Ovary (tissue), 3 donors: ENCODE results near the gene KIF22.

Experiments used
- EP300 ChIP-seq: sonication (generic); formaldehyde crosslinking; IDR thresholded peaks from one replicate; pipeline ENCODE4 v1.6.1; 2017; ENCODE audit warnings: antibody characterized with exemption
- POLR2A ChIP-seq: fragments of 450-650 bp; IDR thresholded peaks from one replicate; pipeline ENCODE4 v1.6.1; 2017; ENCODE audit warnings: antibody characterized with exemption, mild to moderate bottlenecking, moderate library complexity
- TF ChIP-seq, protein P1 (sequence below), 3 donors: fragments of 450-650 bp in 2 of 3; fragments of 200-600 bp in 1 of 3; IDR thresholded peaks; one replicate each; pipeline versions ENCODE4 v1.5.1 to v1.8.0; 2016 to 2022; ENCODE audit warnings: antibody characterized with exemption in 3 of 3, mild to moderate bottlenecking in 1 of 3
- donor health status: DM: no; HTN: no; CAD: no.

DNA sequence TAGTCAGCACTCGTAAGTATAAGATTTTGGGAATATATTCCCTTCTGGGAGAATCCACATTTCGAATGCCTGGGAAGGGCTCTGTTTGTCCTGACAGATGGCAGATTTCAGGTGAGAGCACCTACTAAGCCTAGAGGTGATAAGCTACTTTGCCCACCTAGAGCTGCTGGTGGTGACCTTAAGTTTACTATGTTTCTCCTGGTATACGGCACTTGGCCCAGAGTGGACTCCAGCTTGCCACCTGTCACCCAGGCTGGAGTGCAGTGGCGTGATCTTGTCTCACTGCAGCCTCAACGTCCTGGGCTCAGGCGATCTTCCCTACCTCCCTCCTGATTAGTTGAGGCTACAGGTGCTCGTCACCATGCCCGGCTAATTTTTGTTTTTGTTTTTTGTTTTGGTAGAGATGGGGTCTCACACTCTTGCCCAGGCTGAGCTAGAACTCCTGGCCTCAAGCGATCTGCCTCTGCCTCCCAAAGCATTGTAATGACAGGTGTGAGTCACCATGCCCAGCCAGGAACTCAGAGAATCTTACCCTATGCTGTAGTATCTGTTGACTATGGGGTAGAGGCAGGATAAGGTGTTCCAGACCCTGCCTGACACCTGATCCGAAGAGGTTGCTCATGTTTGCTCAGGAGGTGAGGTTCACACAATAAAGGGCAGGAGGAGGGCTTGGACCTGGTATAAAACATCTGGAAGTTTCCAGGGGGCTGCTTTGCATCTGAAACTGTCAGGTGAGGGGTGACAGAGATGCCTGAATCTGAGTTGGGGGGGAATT, 12.8 kb upstream of the KIF22 start, which contains the start of gene ZG16:
- TF ChIP-seq POLR2A (no peak), EP300 (no peak)
- TF ChIP-seq, protein P1, sequence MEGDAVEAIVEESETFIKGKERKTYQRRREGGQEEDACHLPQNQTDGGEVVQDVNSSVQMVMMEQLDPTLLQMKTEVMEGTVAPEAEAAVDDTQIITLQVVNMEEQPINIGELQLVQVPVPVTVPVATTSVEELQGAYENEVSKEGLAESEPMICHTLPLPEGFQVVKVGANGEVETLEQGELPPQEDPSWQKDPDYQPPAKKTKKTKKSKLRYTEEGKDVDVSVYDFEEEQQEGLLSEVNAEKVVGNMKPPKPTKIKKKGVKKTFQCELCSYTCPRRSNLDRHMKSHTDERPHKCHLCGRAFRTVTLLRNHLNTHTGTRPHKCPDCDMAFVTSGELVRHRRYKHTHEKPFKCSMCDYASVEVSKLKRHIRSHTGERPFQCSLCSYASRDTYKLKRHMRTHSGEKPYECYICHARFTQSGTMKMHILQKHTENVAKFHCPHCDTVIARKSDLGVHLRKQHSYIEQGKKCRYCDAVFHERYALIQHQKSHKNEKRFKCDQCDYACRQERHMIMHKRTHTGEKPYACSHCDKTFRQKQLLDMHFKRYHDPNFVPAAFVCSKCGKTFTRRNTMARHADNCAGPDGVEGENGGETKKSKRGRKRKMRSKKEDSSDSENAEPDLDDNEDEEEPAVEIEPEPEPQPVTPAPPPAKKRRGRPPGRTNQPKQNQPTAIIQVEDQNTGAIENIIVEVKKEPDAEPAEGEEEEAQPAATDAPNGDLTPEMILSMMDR (IDR thresholded peaks at IDR 0.05) = no peak
